HFFc6 (cell line): Measurements from ENCODE around the gene ZNF689. TPM values are rescaled to one million over a fixed set of nuclear protein-coding genes. Genes with fewer than 3 reads are reported as not detected.

Experiments used
- DNase-seq: peaks from one replicate; pipeline ENCODE4 v3.0.0-alpha.2; 2018
- H3K27ac Mint-ChIP-seq: 2 replicates; pipeline ENCODE4 v1.8.0; 2020; ENCODE audit warnings: mild to moderate bottlenecking, mixed read lengths
- H3K27me3 Mint-ChIP-seq: 2 replicates; pipeline ENCODE4 v1.8.0; 2021; ENCODE audit warnings: mild to moderate bottlenecking, moderate library complexity, mixed read lengths; ENCODE audit not compliant: insufficient read depth
- H3K36me3 Mint-ChIP-seq: 2 replicates; pipeline ENCODE4 v1.8.0; 2021; ENCODE audit warnings: low read depth, mixed read lengths
- H3K4me1 Mint-ChIP-seq: 2 replicates; pipeline ENCODE4 v1.8.0; 2020; ENCODE audit warnings: low read depth, mixed read lengths
- H3K4me3 Mint-ChIP-seq: 2 replicates; pipeline ENCODE4 v1.8.0; 2020; ENCODE audit warnings: mild to moderate bottlenecking, moderate library complexity, mixed read lengths
- H3K9me3 Mint-ChIP-seq: 2 replicates; pipeline ENCODE4 v1.8.0; 2020; ENCODE audit warnings: mild to moderate bottlenecking, mixed read lengths
- total RNA-seq, 6 experiments: library from RNA; stranded (reverse); fragmentation: NEBNext Ultra II Directional; extraction: Animal tissue kit (Norgen Biotek cat#: 25700); gene quantifications; 2 replicates in 1 of 6; 3 replicates in 5 of 6; pipeline ENCODE4 v1.2.3, GENCODE V29; 2021
- TF ChIP-seq, protein P1 (sequence below): fragments of 200-600 bp; sonication (generic); IDR thresholded peaks from 2 replicates; pipeline ENCODE4 v1.5.0; 2021; ENCODE audit warnings: antibody characterized with exemption, mild to moderate bottlenecking

Gene ZNF689
- total RNA-seq, 6 experiments from 2014 or later, result 6.9 to 8.7 (median 7.5) TPM

GRCh38 chr16:30557707-30557956 lies 52.6 kb downstream of the ZNF689 start:
- TF ChIP-seq, protein P1, sequence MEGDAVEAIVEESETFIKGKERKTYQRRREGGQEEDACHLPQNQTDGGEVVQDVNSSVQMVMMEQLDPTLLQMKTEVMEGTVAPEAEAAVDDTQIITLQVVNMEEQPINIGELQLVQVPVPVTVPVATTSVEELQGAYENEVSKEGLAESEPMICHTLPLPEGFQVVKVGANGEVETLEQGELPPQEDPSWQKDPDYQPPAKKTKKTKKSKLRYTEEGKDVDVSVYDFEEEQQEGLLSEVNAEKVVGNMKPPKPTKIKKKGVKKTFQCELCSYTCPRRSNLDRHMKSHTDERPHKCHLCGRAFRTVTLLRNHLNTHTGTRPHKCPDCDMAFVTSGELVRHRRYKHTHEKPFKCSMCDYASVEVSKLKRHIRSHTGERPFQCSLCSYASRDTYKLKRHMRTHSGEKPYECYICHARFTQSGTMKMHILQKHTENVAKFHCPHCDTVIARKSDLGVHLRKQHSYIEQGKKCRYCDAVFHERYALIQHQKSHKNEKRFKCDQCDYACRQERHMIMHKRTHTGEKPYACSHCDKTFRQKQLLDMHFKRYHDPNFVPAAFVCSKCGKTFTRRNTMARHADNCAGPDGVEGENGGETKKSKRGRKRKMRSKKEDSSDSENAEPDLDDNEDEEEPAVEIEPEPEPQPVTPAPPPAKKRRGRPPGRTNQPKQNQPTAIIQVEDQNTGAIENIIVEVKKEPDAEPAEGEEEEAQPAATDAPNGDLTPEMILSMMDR, result no peak; the same call in 1 of the 2 replicates
- peaks cover 17% of the 10 kb centered on the region for H3K4me1 Mint-ChIP-seq
- no peaks in the 10 kb centered on the region for H3K9me3 Mint-ChIP-seq
- no peak for DNase-seq
- H3K4me3 Mint-ChIP-seq, result peak overlapping the region; percentile 90
- no peaks in the 10 kb centered on the region; the same call in none of the 2 replicates for H3K27me3 Mint-ChIP-seq
- peak overlapping the region; percentile 84 for H3K27ac Mint-ChIP-seq
- peaks cover 11% of the 10 kb centered on the region for H3K36me3 Mint-ChIP-seq

DNA sequence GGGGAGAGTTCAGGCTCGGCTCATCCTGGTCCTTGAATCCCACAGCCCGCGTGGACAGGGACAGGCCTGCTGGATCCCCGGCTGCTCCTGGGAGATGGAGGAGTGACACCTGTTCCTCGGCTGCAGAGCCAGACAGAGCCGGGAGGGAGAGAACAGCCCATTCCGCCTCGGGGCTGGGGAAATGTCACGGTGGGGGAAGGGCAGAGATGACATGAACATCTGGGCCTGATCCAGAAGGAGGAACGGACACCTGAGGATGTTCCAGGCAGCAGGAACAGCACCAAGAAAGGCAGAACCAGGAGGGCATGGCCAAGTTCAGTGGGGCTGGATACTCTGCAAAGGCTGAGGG lies 54.1 kb downstream of the ZNF689 start:
- peaks cover 11% of the 10 kb centered on the region for H3K36me3 Mint-ChIP-seq
- peak overlapping the region; percentile 58 for H3K4me3 Mint-ChIP-seq
- no peaks in the 10 kb centered on the region for H3K9me3 Mint-ChIP-seq
- TF ChIP-seq, protein P1, result no peak
- H3K27me3 Mint-ChIP-seq, result no peaks in the 10 kb centered on the region; the same call in 1 of the 2 replicates
- DNase-seq, result no peak
- peak overlapping the region; percentile 40; the same call in 1 of the 2 replicates for H3K27ac Mint-ChIP-seq
- peaks cover 17% of the 10 kb centered on the region for H3K4me1 Mint-ChIP-seq

- H3K9me3 Mint-ChIP-seq, result no peaks in the 10 kb centered on the region
- H3K36me3 Mint-ChIP-seq, result peaks cover 11% of the 10 kb centered on the region
- no peak overlapping the region for H3K4me3 Mint-ChIP-seq
- H3K27ac Mint-ChIP-seq, result 0 out of 2 replicates have a peak overlapping the region, but pooled peaks have one; percentile 40
- H3K4me1 Mint-ChIP-seq, result peaks cover 17% of the 10 kb centered on the region
- no peaks in the 10 kb centered on the region; the same call in 1 of the 2 replicates for H3K27me3 Mint-ChIP-seq
- TF ChIP-seq, protein P1, result no peak
- DNase-seq, result no peak
Observed at GRCh38 chr16:30555315-30556124, 54.7 kb downstream of the ZNF689 start.

- H3K27me3 Mint-ChIP-seq, result no peaks in the 10 kb centered on the region; the same call in 1 of the 2 replicates
- peaks cover 17% of the 10 kb centered on the region for H3K4me1 Mint-ChIP-seq
- no peak overlapping the region for H3K4me3 Mint-ChIP-seq
- DNase-seq, result no peak
- H3K9me3 Mint-ChIP-seq, result no peaks in the 10 kb centered on the region
- TF ChIP-seq, protein P1, result no peak
- no peak overlapping the region for H3K27ac Mint-ChIP-seq
- peaks cover 11% of the 10 kb centered on the region for H3K36me3 Mint-ChIP-seq
Observed at GRCh38 chr16:30554557-30555314, 55.5 kb downstream of the ZNF689 start.

DNA sequence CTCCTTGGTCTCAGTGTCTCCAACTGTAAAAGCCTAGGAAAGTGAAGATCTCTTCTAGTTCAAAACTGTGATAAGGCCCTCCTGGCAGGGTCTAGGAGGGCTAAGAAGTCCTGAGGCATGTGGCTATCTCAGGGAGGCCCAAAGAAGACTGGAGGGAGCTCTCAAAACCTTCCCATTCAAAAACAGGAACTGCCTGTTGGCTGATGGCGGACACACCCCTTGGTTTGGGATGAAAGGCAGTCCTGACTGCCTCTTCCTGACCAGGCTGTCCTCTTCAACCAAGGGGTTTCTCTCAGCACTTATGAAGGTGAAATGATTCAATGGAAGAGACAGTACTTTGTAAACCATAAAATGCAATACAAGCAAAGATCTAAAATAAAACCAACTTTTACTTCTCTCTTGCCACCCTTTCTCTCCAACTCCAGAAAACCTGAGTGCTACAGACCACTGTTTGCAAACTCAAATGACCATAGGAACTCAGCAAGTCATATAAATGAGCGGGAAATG lies 56.7 kb downstream of the ZNF689 start:
- TF ChIP-seq, protein P1, result no peak
- Mint-ChIP-seq H3K36me3 (peaks cover 11% of the 10 kb centered on the region), H3K27ac (no peak overlapping the region), H3K9me3 (no peaks in the 10 kb centered on the region), H3K4me3 (no peak overlapping the region), H3K4me1 (peaks cover 17% of the 10 kb centered on the region), H3K27me3 (no peaks in the 10 kb centered on the region; the same call in 1 of the 2 replicates)
- DNase-seq, result no peak
